Pulmonary artery endothelial cell (primary cell): ENCODE data around the gene TSPEAR. TPM values are rescaled to one million over a fixed set of nuclear protein-coding genes. Genes with fewer than 3 reads are reported as not detected.

Source experiments
- DNase-seq: peaks from one replicate; pipeline ENCODE4 v3.0.0-alpha.2; 2011; ENCODE audit warnings: low read depth, low spot score
- total RNA-seq: library from RNA; depleted of rRNA; stranded (reverse); fragments of >200 nt; gene quantifications from 2 replicates; pipeline ENCODE4 v1.2.3, GENCODE V29; 2014

Gene TSPEAR
- total RNA-seq, 1 donor from 2014 or later, result not detected

DNA sequence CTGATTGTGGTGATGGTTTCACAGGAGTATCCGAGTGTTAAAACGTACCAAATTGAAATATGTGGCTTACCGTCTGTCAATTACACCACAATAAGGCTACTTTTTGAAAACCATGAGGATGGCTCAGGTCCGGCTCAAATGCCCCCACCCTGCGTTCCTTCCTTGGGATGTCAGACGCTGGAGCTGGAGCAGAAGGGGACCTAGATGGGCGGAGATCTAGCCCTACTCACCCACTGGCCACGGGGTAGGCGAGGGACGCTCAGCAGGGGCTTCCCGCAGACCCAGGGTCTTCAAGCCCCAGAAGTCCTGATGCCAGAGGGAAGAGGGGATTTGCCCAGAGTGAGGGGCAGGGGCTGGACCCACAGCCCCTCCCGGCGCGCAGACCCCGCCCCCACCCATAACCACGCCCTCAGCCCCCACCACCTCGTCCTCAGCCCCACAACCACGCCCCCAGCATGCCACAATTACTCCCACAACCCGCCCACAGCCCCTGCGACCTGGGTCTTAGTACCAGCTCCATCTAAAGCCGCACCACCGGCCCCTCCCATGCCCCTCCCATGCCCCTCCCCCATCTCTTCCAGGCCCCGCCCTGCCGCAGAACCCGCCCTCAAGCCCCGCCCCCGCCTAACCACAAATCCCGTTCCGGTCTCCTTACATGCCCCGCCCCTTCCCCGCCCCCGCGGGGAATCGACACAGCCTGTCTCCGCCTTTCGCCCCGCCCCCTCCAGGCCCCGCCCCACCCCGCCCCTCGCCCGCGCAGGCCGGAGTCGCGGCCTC is 256.4 kb downstream of the TSPEAR start, which contains the start of gene LRRC3:
Gene LRRC3 (plus strand): TSS at position 764 of the 777 bp plus-strand sequence. CDS start 1,135 bp downstream, outside the sequence.
- DNase-seq, result peak; percentile 54

DNA sequence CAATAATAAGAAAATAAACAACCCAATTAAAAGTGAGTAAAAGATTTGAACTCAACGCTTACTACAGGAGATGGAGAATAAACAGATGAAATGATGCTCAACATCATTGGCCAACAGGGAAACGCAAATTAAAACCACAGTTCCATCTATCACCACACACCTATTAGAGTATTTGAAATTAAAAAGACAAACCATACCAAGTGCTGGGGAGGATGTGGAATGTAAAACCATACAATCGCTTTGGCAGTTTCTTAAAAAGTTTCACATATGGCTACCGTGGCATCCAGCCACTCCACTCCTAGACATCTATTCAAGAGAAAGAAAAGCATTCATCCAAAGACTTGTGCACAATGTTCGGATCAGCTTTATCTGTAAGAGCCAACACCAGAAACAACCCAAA is 257.3 kb downstream of the TSPEAR start:
- no peak for DNase-seq

DNA sequence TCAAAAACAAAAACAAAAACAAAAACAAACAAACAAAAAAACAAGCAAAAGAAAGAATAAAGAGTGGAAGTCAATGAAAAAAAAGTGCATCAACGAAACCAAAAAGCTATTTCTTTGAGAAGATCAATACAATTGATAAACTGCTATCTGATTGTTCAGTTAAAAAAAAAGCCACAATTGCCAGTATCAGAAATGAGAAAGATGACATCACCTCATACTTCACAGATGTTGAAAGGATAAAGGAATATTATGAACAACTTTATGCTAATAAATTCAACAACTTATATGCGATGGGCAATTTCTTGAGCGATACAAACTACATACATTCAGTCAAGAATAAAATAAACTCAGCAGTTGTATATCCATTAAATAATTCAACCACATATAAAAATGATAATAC is 258.3 kb downstream of the TSPEAR start:
- no peak for DNase-seq

DNA sequence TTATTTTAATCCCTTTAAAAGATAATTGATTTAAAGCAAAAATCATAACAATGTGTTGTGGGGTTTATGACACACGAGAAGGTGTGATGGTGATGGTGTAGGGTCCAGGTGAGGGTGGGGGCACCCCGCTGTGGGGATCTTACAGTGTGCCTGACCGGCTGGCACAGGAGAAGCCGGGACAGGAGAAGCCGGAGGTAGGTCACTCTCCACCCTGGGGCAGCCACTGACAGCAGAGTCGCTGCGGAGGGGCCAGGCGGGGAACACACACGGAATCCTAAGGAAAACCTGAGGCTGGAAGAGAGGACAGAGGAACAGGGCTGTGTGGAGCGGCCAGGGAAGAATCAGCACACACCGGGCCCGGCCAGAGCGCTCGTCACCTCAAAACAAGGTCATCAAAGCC is 260.4 kb downstream of the TSPEAR start:
- no peak for DNase-seq

DNA sequence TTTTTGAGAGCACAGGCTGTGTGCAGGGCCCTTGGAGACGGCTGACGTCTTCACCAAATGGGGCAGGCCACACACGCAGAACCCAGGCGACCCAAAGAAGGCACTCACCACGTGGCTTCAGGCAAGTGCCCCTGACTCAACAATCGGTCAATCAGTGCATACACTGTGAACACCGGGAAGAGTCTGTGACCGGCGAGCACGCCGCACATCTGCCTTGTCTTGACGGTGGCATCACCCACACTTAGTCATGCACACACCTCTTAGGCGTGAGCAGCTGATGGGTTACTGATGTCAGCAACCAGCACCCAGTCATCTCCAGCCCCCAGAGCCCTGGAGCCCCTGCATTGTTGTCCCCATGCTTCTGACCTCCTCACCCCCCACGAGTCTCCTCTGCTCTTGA is 261.0 kb downstream of the TSPEAR start:
- no peak for DNase-seq

DNA sequence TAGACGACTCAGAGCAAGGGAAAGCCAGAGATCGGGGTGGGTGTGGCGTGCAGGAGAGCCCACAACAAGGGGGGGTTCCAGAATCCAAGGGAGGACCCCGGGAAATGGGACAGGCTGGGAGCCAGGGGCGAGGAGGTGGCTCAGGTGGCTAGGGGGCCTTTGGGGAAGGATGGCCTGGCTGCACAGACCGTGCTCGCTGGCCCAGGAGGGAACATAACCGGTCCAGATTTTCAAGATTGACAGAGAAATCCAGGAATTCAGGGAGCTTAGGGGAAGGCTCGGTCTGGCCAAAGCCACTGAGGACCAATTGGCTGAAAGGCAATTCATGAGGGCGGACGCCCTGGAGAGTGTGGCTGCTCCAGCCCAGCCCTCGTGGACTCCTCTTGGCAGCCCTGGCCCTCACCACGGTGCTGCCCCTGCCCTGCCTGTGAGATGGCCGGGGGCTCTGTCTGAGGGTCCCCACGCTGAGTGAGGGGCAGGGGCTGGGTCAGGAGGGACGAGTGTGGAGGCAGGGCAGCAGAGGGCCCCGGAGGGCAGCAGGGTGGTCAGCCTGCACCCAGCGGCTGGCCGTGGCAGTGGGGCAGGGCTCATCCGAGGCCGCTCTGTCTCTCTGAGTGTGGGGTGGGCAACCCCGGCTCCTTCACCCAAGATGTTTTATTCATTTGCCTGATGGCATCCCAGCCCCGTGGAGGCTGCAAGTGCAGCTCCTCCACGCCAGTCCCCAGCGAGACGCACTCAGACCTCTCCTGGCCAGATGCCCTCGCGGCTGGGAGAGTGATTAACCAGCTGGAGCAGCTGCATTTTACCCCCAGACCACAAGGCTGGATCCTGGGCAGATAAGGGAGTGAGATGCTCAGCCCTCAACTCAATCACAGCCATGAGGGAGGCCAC is 261.7 kb downstream of the TSPEAR start:
- no peak for DNase-seq

DNA sequence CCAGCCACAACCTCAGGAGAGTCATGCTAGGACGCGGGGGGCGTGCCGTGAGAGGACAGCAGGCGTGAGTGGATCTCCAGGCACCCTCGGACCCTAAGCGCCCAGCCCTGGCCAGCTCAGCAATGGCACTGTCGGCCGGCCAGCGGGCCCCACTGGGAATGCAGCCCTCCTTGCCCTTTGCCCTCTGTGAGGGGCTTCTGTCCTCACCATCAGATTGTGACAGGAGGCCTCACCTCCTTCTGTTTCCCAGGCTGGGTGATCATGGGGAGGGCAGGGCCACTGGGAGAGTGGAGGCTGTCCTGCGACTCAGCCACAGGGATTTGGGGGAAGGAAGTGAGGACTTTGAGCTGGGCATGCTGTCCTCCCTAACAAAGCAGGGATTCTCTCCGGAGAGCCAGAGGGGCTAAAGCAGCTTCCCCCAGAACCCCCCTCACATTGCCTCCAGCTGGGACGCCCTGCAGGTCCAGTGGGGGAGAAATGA is 262.7 kb downstream of the TSPEAR start:
- DNase-seq, result no peak

Other genes with a start within 250 kb of the TSPEAR start
- gene KRTAP10-1, start 171.4 kb downstream of the TSPEAR start, total RNA-seq, result not detected in 2 replicates
- gene KRTAP10-2, start 160.1 kb downstream of the TSPEAR start, total RNA-seq, result not detected in 2 replicates
- not detected in 2 replicates for gene KRTAP10-3, start 152.8 kb downstream of the TSPEAR start, total RNA-seq
- not detected in 2 replicates for gene KRTAP10-4, start 137.8 kb downstream of the TSPEAR start, total RNA-seq
- not detected in 2 replicates for gene KRTAP10-5, start 131.0 kb downstream of the TSPEAR start, total RNA-seq
- gene KRTAP10-6, start 119.1 kb downstream of the TSPEAR start, total RNA-seq, result not detected in 2 replicates
- gene KRTAP10-7, start 111.0 kb downstream of the TSPEAR start, total RNA-seq, result not detected in 2 replicates
- not detected in 2 replicates for gene KRTAP10-8, start 99.5 kb downstream of the TSPEAR start, total RNA-seq
- not detected in 2 replicates for gene KRTAP10-9, start 84.5 kb downstream of the TSPEAR start, total RNA-seq
- gene KRTAP10-10, start 74.2 kb downstream of the TSPEAR start, total RNA-seq, result not detected in 2 replicates
- not detected in 2 replicates for gene KRTAP10-11, start 65.2 kb downstream of the TSPEAR start, total RNA-seq
- gene KRTAP12-4, start 56.9 kb downstream of the TSPEAR start, total RNA-seq, result not detected in 2 replicates
- not detected in 2 replicates for gene KRTAP12-3, start 53.6 kb downstream of the TSPEAR start, total RNA-seq
- gene KRTAP12-2, start 44.6 kb downstream of the TSPEAR start, total RNA-seq, result not detected in 2 replicates
- gene KRTAP12-1, start 29.4 kb downstream of the TSPEAR start, total RNA-seq, result not detected in 2 replicates
- gene KRTAP10-12, start 14.4 kb downstream of the TSPEAR start, total RNA-seq, result not detected in 2 replicates
- 105 and 197 TPM in 2 replicates for gene UBE2G2, start 90.2 kb upstream of the TSPEAR start, total RNA-seq
- gene SUMO3, start 106.5 kb upstream of the TSPEAR start, total RNA-seq, result 101 and 113 TPM in 2 replicates
- gene PTTG1IP, start 162.1 kb upstream of the TSPEAR start, total RNA-seq, result 324 and 432 TPM in 2 replicates
- gene ITGB2, start 209.3 kb upstream of the TSPEAR start, total RNA-seq, result 0.07 and 0.13 TPM in 2 replicates
- 33.6 and 33.8 TPM in 2 replicates for gene SLX9, start 228.5 kb upstream of the TSPEAR start, total RNA-seq